H9 (cell line): ENCODE results near the gene TIAM2. TPM values are rescaled to one million over a fixed set of nuclear protein-coding genes. Genes with fewer than 3 reads are reported as not detected.
A peak's percentile ranks its signal among the peaks of the same experiment; 100 is the strongest.

Source experiments
- DNase-seq: peaks from one replicate; pipeline ENCODE4 v3.0.0-alpha.2; 2017
- H2AFZ ChIP-seq: one replicate; pipeline ENCODE4 v1.6.1; 2013; ENCODE audit warnings: mild to moderate bottlenecking, low read length, control low read depth, moderate library complexity
- H2AK5ac ChIP-seq: 2 replicates; pipeline ENCODE4 v1.6.1; 2013; ENCODE audit warnings: low read length, control low read depth, mixed read lengths; ENCODE audit not compliant: insufficient read length
- H2BK120ac ChIP-seq: one replicate; pipeline ENCODE4 v1.6.1; 2013; ENCODE audit warnings: low read depth, mild to moderate bottlenecking, low read length, control low read depth, inconsistent platforms; ENCODE audit not compliant: poor library complexity, severe bottlenecking
- H2BK12ac ChIP-seq: 2 replicates; pipeline ENCODE4 v1.6.1; 2013; ENCODE audit warnings: low read length, control low read depth, mixed read lengths, low read depth; ENCODE audit not compliant: insufficient read length
- H2BK15ac ChIP-seq: 2 replicates; pipeline ENCODE4 v1.6.1; 2013; ENCODE audit warnings: low read depth, low read length, control low read depth
- H2BK20ac ChIP-seq: one replicate; pipeline ENCODE4 v1.6.1; 2013; ENCODE audit warnings: low read depth, mild to moderate bottlenecking, low read length, control low read depth, inconsistent platforms; ENCODE audit not compliant: poor library complexity, severe bottlenecking
- H2BK5ac ChIP-seq: 2 replicates; pipeline ENCODE4 v1.6.1; 2013; ENCODE audit warnings: low read length, control low read depth, mixed read lengths; ENCODE audit not compliant: insufficient read length
- H3K14ac ChIP-seq: 2 replicates; pipeline ENCODE4 v1.6.1; 2013; ENCODE audit warnings: low read length, control low read depth; ENCODE audit not compliant: insufficient read depth
- H3K18ac ChIP-seq: 2 replicates; pipeline ENCODE4 v1.6.1; 2013; ENCODE audit warnings: low read depth, mild to moderate bottlenecking, mixed read lengths, low read length, control low read depth; ENCODE audit not compliant: insufficient read length
- H3K23ac ChIP-seq: 2 replicates; pipeline ENCODE4 v1.6.1; 2013; ENCODE audit warnings: low read length, control low read depth, mixed read lengths, low read depth; ENCODE audit not compliant: insufficient read length
- H3K23me2 ChIP-seq: 2 replicates; pipeline ENCODE4 v1.6.1; 2013; ENCODE audit warnings: low read depth, mild to moderate bottlenecking, mixed read lengths, low read length, control low read depth; ENCODE audit not compliant: insufficient read length, poor library complexity, severe bottlenecking
- H3K27ac ChIP-seq: 2 replicates; pipeline ENCODE4 v1.5.1; 2013; ENCODE audit warnings: low read length, control low read depth, mixed read lengths, low read depth; ENCODE audit not compliant: insufficient read length
- H3K27me3 ChIP-seq: 2 replicates; pipeline ENCODE4 v1.6.1; 2013; ENCODE audit warnings: low read length, control low read depth, inconsistent platforms; ENCODE audit not compliant: insufficient read depth
- H3K4ac ChIP-seq: 2 replicates; pipeline ENCODE4 v1.6.1; 2013; ENCODE audit warnings: low read depth, mild to moderate bottlenecking, control low read depth, inconsistent platforms, low read length, moderate library complexity
- H3K4me1 ChIP-seq: 2 replicates; pipeline ENCODE4 v1.6.1; 2013; ENCODE audit warnings: low read length, control low read depth, inconsistent platforms; ENCODE audit not compliant: insufficient read depth
- H3K4me2 ChIP-seq: 2 replicates; pipeline ENCODE4 v1.6.1; 2013; ENCODE audit warnings: low read length, control low read depth, mixed read lengths; ENCODE audit not compliant: insufficient read length, insufficient read depth
- H3K56ac ChIP-seq: 2 replicates; pipeline ENCODE4 v1.6.1; 2013; ENCODE audit warnings: low read depth, mild to moderate bottlenecking, mixed read lengths, low read length, control low read depth; ENCODE audit not compliant: insufficient read length
- H3K79me1 ChIP-seq: 2 replicates; pipeline ENCODE4 v1.6.1; 2013; ENCODE audit warnings: low read depth, mild to moderate bottlenecking, moderate library complexity, low read length, control low read depth, inconsistent platforms; ENCODE audit not compliant: insufficient read depth, poor library complexity, severe bottlenecking
- H3K79me2 ChIP-seq: 2 replicates; pipeline ENCODE4 v1.6.1; 2013; ENCODE audit warnings: low read length, control low read depth, inconsistent platforms; ENCODE audit not compliant: insufficient read depth
- H3K9ac ChIP-seq: 2 replicates; pipeline ENCODE4 v1.6.1; 2013; ENCODE audit warnings: low read length, control low read depth, mixed read lengths; ENCODE audit not compliant: insufficient read length; ENCODE audit errors: extremely low read depth
- H3K9me3 ChIP-seq: one replicate; pipeline ENCODE4 v1.6.1; 2013; ENCODE audit warnings: low read depth, low read length, inconsistent platforms; ENCODE audit not compliant: control insufficient read depth
- H3T11ph ChIP-seq: one replicate; pipeline ENCODE4 v1.6.1; 2013; ENCODE audit warnings: mild to moderate bottlenecking, low read length, control low read depth, inconsistent platforms
- H4K20me1 ChIP-seq: one replicate; pipeline ENCODE4 v1.6.1; 2013; ENCODE audit not compliant: control insufficient read depth, insufficient read length, insufficient read depth
- H4K5ac ChIP-seq: 2 replicates; pipeline ENCODE4 v1.6.1; 2013; ENCODE audit warnings: low read depth, mild to moderate bottlenecking, mixed read lengths, low read length, control low read depth; ENCODE audit not compliant: insufficient read length
- H4K8ac ChIP-seq: replicated peaks from 2 replicates; pipeline ENCODE4 v1.6.1; 2013; ENCODE audit warnings: low read length, control low read depth, mixed read lengths, low read depth; ENCODE audit not compliant: insufficient read length
- H4K91ac ChIP-seq: 2 replicates; pipeline ENCODE4 v1.6.1; 2013; ENCODE audit warnings: low read depth, mild to moderate bottlenecking, moderate library complexity, mixed read lengths, low read length, control low read depth; ENCODE audit not compliant: insufficient read length
- H3K27ac Mint-ChIP-seq, 3 experiments: 2 replicates in 2 of 3; 3 replicates in 1 of 3; pipeline ENCODE4 v1.8.0; 2020 to 2021; ENCODE audit warnings: mixed read lengths in 3 of 3, mild to moderate bottlenecking in 1 of 3, moderate library complexity in 1 of 3
- H3K27me3 Mint-ChIP-seq: 2 replicates; pipeline ENCODE4 v1.8.0; 2021; ENCODE audit warnings: low read depth, mild to moderate bottlenecking, moderate library complexity, mixed read lengths
- H3K36me3 Mint-ChIP-seq, 3 experiments: 2 replicates in 2 of 3; 3 replicates in 1 of 3; pipeline ENCODE4 v1.8.0; 2020 to 2021; ENCODE audit warnings: low read depth in 3 of 3, mixed read lengths in 3 of 3; ENCODE audit not compliant: insufficient read depth in 1 of 3
- H3K4me1 Mint-ChIP-seq, 2 experiments: 2 replicates each; pipeline ENCODE4 v1.8.0; 2020; ENCODE audit warnings: mixed read lengths in 2 of 2
- H3K4me3 Mint-ChIP-seq, 2 experiments: 2 replicates in 1 of 2; 3 replicates in 1 of 2; pipeline ENCODE4 v1.8.0; 2020 to 2021; ENCODE audit warnings: mild to moderate bottlenecking in 2 of 2, mixed read lengths in 2 of 2, moderate library complexity in 1 of 2
- H3K9me3 Mint-ChIP-seq, 2 experiments: 2 replicates in 1 of 2; 3 replicates in 1 of 2; pipeline ENCODE4 v1.8.0; 2020; ENCODE audit warnings: mild to moderate bottlenecking in 2 of 2, mixed read lengths in 2 of 2, moderate library complexity in 1 of 2
- CTCF ChIP-seq: fragments of 200-600 bp; sonication (generic); conservative IDR thresholded peaks from 3 replicates; pipeline ENCODE4 v1.8.0; 2021; ENCODE audit warnings: antibody characterized with exemption, mild to moderate bottlenecking
- WGBS: extraction: QIAGEN DNeasy Blood & Tissue Kit; methylation state at CpG from one replicate; pipeline ENCODE4 v1.1.7; 2013; ENCODE audit warnings: missing lambda C conversion rate, low lambda C conversion rate, mixed read lengths; ENCODE audit not compliant: insufficient read length; ENCODE audit errors: extremely low coverage; 5-methylcytosine and 5-hydroxymethylcytosine counted together
- total RNA-seq: library from RNA; stranded (reverse); gene quantifications from 2 replicates; pipeline ENCODE4 v1.2.1, GENCODE V29; 2021

TIAM2 gene
- total RNA-seq, 1 experiment from 2014 or later, result 6.3 TPM

GRCh38 chr6:155142168-155143028 is 147.3 kb downstream of the TIAM2 start:
- H3K56ac ChIP-seq, result peak overlapping the region; percentile 67
- H2BK120ac ChIP-seq, result no peak overlapping the region
- no peak overlapping the region for H2BK20ac ChIP-seq
- no peak overlapping the region for H4K91ac ChIP-seq
- no peak for TF ChIP-seq CTCF
- no peaks in the 10 kb centered on the region for H3K9me3 Mint-ChIP-seq
- H3K4me2 ChIP-seq, result no peak overlapping the region
- no peaks in the 10 kb centered on the region for H3K27me3 Mint-ChIP-seq
- no peak overlapping the region for H2BK5ac ChIP-seq
- no peaks in the 10 kb centered on the region for H3K27me3 ChIP-seq
- peak overlapping the region; percentile 34 for H3K18ac ChIP-seq
- H2BK15ac ChIP-seq, result no peak overlapping the region
- peaks cover 15% of the 10 kb centered on the region for H3K4me1 ChIP-seq
- peak overlapping the region; percentile 41 for H3K27ac ChIP-seq
- no peak overlapping the region for H2AK5ac ChIP-seq
- H2BK12ac ChIP-seq, result peak overlapping the region; percentile 53
- H3K23ac ChIP-seq, result no peak overlapping the region
- H3K4me3 Mint-ChIP-seq, result peak overlapping the region in 1 of 2 experiments; percentile 24; a peak in 1 of 5 replicates
- peak overlapping the region; percentile 19 to 94 (median 92) for H3K27ac Mint-ChIP-seq
- no peak overlapping the region for H4K8ac ChIP-seq
- no CpG with 5 or more reads among the region's 13 CpGs for WGBS
- H3K23me2 ChIP-seq, result no peaks in the 10 kb centered on the region
- H3K4me1 Mint-ChIP-seq, result peaks cover 45 to 48% of the 10 kb centered on the region in 2 experiments
- no peaks in the 10 kb centered on the region for H3K79me1 ChIP-seq
- no peak overlapping the region for H3K9ac ChIP-seq
- no peak for DNase-seq
- H4K20me1 ChIP-seq, result no peaks in the 10 kb centered on the region
- H4K5ac ChIP-seq, result no peak overlapping the region
- H3T11ph ChIP-seq, result no peak overlapping the region
- peak overlapping the region; percentile 84 for H3K14ac ChIP-seq
- peaks cover 4 to 21% (median 16%) of the 10 kb centered on the region in 3 experiments; a peak in 6 of 7 replicates for H3K36me3 Mint-ChIP-seq
- no peak overlapping the region for H2AFZ ChIP-seq
- no peaks in the 10 kb centered on the region for H3K9me3 ChIP-seq
- H3K79me2 ChIP-seq, result no peaks in the 10 kb centered on the region
- H3K4ac ChIP-seq, result peak overlapping the region; percentile 67; the same call in 1 of the 2 replicates
